Activated T-cell treated with anti-CD3 and anti-CD28 coated beads for 1 hour (primary cell): Measurements from ENCODE around the gene EMID1.
"Not testable (repeated sequence)": the region's sequence is repeated elsewhere in the genome, so short reads cannot be mapped to it uniquely, and the experiment has no call there.

Experiments
- DNase-seq: peaks from one replicate; pipeline ENCODE4 v3.0.0-alpha.2; 2020; ENCODE audit warnings: low read depth

EMID1 gene

DNA sequence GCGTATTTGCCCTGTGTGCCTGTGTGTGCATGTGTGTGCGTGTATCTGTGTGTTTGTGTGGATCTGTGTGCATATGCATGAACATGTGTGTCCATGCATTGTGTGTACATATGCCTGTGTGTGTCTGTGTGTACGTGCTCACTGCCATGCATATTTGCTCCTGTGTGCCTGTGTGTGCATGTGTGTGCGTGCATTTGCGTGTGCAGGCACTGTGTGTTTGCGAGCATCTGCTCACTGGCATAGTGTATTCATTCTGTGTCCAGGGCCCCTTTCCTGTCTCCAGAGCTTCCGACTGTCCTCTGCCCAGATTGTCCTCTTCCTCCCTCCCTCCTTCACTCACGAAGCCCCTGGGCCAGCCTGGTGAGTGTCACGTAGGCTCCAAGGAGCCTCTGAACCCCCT lies 5.8 kb downstream of the EMID1 start:
- no peak for DNase-seq

DNA sequence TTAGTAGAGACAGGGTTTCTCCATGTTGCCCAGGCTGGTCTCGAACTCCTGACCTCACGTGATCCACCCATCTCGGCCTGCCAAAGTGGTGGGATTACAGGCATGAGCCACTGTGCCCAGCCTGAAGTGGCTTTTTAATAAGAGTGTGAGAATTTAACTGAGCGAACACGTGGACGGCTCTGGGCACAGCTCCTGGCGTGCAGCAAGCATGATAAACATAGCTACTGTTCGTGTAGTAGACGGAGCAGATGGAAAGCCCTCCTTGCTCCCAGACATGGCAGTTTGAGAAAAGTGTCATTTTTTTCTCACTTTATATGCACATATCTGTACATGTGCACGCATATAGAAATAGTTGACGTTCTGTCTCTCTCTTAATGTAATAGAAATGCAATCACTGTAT lies 7.0 kb downstream of the EMID1 start:
- no peak for DNase-seq

DNA sequence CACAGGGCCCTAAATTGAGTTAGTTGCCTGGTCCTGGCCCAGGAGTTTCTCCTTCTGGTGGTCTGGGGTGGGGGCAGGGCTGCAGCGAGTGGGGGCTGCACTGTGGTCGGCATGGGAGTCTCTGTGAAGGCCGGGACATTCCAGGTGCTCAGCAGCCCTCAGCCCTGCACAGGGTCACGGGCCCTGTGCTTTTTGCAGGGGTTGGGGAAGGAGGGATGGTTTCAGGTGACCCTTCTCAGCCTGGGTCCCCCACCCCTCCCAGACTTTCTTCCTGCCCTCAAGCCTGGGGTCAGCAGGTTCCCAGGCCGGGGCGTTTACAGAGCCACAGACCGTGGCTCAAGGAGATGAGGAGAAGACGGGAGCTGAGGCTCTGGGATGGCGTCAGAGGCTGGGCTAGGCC lies 7.8 kb downstream of the EMID1 start:
- no peak for DNase-seq

GRCh38 chr22:29214232-29214631 lies 8.5 kb downstream of the EMID1 start:
- no peak for DNase-seq

- no peak for DNase-seq
These were observed 9.5 kb downstream of the EMID1 start for GRCh38 chr22:29215012-29215860.

- no peak for DNase-seq
These were observed 10.5 kb downstream of the EMID1 start for GRCh38 chr22:29216011-29216872.

GRCh38 chr22:29216873-29217666 lies 11.4 kb downstream of the EMID1 start:
- no peak for DNase-seq

GRCh38 chr22:29217827-29218757 lies 12.4 kb downstream of the EMID1 start:
- DNase-seq, result no peak

GRCh38 chr22:29218758-29219408 lies 13.2 kb downstream of the EMID1 start:
- DNase-seq, result no peak

- DNase-seq, result not testable (repeated sequence)
These were observed 13.7 kb downstream of the EMID1 start for GRCh38 chr22:29219409-29219782.

- DNase-seq, result no peak
These were observed 14.4 kb downstream of the EMID1 start for GRCh38 chr22:29219881-29220670.

DNA sequence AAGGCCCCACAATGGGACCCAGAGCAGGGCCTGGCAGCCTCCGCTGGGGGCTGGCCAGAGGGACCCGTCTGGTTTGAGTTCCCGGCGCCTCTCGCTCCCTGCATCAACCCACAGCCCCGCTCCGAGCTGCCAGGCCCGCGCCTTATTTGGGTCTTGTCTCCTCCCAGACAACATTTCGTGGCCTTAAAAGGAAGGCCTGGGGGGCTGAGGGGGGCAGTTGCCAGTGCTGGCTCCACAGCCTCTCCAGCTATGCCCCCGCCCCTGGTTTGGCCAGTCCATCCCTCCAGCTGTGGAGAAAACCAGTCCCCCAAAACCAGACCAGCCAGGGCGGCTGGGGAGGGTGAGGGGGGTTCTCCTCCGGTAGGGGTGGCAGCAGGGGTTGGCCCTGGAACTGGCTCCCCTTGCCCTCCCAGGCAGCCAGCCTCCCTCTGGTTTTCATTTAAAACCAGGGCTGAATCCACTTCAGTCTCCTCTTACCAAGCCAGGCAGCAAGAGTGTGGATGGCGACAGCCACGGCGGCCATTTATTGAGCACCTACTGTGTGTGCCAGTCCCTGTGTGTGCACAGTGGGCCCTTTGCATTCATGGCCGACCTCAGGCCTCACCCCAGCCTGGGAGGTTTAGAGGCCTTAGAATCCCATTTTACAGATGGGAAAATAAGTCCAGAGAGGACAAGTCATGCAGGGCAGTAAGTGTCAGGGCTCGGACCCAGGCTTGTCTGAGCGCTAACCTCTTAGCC lies 18.6 kb downstream of the EMID1 start:
- DNase-seq, result no peak

GRCh38 chr22:29224859-29225410 lies 19.2 kb downstream of the EMID1 start:
- no peak for DNase-seq

DNA sequence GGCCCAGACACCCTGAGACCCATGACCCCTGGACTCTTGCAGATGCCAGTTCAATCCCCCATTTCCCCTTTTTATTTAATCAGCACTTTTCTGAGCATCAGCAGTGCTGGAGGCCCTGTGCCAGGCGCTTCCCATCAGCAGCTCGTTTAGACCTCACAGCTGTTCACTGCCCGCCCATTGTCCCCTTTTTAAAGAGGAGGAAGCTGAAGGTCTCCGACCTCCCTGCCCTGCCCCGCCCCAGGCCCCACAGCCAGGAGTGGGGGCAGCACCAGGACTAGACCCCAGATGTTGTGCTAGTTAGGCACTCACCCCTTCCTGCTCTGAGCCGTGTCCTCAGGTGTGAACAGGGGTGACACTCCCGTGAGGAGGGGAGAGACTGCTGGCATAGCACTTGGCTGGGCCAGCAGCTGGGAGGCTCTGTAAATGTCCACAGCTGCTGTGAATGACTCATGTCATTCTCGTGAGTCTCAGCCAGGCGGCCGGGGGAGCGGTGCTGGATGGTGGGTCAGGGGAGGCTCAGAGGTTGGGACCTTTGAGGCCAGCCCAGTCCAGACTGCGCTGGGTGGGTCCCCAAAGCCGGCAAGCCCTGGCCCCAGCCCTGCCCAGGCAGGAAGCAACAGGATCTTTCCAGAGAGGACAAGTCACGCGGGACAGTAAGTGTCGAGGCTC lies 19.9 kb downstream of the EMID1 start:
- DNase-seq, result no peak

- no peak for DNase-seq
These were observed 20.8 kb downstream of the EMID1 start for GRCh38 chr22:29226351-29226981.

- DNase-seq, result no peak
These were observed 25.5 kb downstream of the EMID1 start for GRCh38 chr22:29230972-29231875.
